NCI-H524 treated with DMSO at 0.1 percent for 48 hours (cell line): ENCODE measurements around the gene LIPF.
"Not testable (repeated sequence)": the region's sequence is repeated elsewhere in the genome, so short reads cannot be mapped to it uniquely, and the experiment has no call there.

Experiments used
- DNase-seq: peaks from one replicate; lab custom pipeline; 2025; lab: John Stamatoyannopoulos, UW

LIPF gene

DNA sequence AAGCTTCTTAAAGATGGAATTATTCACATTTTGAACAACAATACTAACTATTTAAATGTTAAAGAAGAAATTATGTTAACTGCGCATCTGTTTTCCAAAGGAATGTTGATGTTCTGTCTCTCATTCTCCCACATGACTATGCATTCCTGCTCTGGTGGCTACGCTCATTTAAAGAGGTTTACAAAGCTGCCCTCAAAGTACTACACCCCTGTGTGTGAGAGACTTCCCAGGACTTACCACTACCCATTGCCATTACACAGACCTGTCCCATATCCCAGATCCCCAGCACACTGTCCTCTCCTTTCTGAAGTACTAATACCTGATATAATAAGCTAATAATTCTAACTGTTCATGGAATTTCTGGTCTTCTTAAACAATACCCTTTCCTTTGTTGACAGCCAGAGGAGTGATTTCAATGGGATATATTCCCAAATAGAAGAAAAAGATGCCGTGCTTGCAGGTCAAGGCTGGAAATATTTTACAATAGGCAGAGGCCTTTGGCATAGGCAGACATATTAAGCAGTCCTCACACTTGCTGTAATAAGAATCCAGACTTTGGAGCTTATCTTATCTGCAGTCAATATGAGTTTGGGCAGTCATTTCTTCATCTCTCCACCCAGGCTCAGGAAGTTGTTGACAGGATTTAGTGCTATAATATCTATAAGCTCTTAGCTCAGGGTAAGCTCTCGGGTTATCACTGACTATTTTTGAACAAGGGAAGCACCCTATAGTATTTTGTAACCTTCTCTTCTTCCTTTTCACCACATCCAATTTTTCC is 12.2 kb downstream of the LIPF start:
- DNase-seq = no peak

DNA sequence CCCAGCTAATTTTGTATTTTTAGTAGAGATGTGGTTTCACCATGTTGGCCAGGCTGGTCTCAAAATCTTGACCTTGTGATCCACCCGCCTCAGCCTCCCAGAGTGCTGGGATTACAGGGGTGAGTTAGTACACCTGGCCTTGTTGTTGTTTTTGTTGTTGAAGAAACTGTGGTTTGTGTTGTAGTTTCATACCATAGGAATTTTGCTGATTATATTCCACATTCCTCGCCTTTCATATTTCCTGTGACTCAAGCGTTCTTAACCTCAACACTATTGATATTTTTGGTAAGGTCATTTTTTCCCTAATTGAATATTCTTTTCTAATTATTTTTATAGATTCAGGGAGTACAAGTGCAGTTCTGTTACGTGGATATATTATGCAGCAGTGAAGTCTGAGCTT is 16.7 kb downstream of the LIPF start:
- DNase-seq = no peak

DNA sequence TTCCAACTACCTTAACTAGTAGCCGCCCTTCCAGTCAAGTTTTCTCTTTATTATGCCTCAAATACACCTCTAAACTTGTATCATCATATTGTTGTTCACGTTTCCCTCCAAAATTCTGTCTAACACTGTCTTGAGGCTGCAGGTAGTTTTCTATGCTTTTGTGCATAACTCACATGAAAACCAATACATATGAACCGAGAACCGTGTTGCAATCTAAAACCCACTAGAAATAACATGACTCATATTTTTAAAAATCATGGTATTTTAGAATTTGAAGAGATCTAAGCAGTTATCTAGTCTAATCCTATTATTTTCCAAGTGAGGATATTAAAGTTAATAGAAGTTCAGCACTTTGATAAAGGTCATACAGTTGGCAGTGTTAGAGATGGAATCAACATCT is 18.2 kb downstream of the LIPF start:
- DNase-seq = no peak

DNA sequence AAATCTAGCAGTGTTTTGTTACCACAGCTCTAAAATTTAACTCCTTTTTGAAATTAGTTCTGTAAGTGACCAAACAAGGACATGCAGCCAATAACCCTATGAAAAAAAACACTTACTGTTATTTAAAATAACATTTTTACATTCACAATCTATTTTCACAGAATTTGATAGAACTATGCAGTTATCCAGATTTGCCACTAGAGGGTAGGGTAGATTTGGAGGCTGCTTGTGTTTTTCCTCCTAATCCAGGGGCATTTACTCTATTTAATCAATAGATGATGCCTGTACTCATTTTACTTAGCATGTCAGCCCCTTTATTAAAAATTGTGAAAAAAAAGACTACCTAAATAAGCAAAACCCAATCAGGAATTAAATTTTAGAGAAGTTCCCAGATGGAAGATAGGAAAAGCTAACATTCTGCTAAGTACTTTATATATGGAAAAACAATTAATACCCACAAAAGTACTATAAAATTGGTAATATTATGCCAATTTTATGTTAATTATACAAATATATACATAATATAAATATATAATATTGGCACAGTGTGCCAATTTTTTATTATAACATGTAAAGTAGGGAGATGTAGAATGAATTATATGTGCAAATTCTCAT is 23.7 kb downstream of the LIPF start:
- no peak for DNase-seq

DNA sequence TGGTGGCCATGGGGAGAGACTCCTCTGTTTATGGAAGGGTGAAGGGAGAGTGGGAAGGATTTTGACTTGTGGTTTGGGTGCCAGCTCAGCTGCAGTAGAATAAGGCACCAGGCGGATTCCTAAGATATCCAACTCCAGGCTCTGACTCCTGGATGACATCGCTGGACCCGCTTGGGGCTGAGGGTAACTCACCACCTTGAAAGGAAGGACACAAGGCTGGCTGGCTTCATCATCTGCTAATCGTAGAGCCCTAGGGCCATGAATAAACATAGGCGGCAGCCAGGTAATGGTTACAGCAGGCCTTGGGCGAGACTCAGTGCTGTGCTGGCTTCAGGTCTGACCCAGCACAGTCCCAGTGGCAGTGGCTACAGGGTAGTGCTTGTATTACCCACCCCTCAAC is 25.1 kb downstream of the LIPF start:
- DNase-seq = no peak

DNA sequence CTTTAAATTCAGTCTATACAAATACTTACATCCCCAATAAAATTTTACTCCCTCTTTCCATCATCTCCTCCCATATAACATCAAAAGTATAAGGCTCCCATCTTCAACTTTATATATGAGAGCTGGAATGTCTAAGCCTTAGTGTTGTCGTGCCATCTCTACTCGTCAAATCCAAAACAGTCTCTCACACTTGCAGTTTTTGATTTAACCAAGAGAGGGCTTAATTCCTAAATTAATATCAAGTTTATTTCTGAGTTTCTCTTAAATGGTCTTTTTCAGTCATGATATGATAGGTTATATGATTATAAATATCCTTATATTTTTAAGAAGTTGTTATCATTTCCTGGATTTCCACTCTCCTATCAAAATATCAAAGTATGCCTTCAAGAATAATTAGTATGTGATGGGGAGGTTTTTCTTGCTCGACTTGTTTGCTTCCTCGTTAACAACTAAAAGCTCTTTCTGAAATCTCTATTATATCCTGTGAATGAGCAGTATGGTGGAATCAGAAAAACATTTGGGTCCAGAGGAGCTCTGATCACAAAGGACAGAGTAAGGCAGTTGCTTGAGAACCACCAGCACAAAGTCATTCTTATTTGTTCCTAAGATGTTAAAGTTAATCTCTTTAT is 29.3 kb downstream of the LIPF start:
- DNase-seq = no peak

DNA sequence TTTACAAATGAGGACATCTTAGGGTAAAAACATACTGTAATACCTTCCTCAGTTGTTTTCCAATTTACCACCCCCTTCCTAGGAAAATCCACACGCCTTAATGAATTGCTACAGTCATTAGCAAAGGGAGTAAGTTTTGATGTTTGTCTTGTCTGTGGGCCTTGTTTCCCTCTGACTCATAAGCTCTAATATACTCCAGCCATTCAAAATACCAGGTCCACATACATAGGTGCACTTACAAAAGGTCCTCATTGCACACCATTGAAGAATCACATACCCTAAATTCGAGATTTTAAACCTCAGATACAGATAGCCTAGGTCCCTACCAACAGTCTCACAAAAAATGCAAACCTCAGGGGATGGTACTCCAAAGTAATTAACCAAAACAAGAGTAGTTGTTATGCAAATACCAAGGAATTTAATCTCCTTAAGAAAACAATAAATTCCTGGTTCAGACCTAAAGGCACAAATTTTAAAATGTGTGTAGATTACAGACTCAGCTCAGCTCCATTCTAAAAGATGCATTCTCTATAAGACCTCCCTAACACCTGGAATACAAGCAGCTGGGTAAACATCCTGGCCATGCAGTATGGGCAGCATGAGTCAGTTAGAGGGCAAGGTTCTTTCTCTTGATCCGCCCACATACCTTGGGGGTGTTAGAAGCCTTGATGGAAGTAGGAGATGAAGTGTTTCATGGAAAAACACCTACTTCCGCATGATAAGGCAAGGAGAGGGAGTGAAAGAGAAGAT is 38.8 kb downstream of the LIPF start:
- DNase-seq = no peak

DNA sequence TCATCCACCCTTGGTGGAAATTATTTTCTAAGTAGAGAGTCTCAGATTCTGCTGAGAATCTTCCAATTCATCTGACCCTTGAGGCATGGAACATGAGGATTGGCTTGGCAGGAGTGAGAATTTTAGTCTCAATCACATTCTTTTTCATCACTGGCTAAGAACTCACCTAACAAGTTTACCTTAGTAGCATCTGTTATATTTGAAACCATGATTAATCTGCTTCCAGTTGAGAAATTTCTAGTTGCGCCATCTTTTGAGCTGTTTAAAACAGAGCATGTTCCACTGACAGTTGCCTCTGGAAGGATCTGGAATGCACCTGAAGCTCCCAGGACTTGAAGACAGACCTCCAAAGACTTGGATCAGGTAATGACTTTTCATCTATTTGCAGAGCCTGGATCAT is 41.7 kb downstream of the LIPF start, which contains the start of gene LIPK:
TSS of gene LIPK (plus strand) at position 292 of the 400 bp plus-strand sequence. CDS start 18,295 bp downstream, outside the sequence.
- DNase-seq = no peak

DNA sequence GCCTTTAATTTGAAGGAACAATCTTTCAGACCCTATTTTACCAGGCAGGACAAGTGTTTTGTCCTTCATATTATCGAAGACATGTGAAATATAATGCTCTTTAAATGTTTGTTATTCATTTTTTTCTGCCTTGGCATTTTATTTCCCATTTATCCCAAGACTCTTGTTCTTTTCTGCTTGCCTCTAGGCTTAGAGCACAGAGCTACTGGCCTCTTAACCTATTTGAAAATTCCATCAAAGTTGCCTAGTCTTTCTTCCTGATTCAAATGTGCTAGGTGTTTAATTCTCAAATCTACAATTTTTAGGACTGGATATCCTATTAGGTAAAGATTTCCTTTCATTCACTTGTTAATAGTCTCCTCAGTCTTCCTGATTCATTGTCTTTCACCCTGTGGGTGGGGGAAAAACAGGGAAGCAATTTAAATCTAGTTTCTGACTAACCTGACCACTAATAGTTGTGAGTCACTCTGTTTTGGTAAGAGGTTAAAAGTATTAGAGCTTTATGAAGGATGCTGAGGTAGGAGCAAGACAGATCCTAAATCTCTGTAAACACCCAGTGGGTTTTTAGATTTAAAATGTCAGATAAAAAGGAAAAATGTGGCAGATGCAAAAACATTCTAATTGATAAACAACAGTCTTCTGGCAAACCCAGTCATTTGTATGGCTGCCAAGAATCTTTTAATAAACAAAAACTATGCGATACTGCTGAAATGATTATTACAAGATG is 43.4 kb downstream of the LIPF start:
- no peak for DNase-seq

DNA sequence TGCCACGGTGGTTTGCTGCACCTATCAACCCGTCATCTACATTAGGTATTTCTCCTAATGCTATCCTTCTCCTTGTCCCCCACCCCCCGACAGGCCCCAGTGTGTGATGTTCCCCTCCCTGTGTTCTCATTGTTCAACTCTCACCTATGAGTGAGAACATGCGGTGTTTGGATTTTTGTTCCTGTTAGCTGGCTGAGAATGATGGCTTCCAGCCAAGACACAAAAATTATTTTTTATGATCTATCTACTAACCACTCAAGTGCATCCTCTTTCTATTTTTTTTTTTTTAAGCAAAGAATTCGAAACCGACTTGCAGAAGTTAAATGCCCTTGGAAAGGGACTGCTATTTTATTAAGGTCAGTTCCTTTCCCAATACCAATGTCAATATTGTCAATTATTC is 45.1 kb downstream of the LIPF start:
- not testable (repeated sequence) for DNase-seq

DNA sequence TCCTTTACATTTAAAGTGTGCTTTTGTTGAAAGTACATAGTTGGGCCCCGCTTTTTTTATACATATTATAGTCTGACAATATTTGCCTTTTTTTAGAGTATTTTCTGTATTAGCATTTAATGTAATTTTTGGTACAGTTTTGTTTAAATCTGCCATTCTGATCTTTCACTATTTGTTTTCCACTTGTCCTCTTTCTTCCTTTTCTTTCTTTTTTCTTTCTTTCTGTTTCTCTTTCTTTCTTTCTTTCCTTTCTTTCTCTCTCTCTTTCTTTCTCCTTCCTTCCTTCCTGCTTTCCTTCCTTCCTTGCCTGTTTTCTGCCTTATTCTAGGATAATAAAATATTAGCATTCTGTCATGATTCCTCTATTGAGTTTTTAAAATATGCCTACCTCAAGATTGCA is 51.3 kb downstream of the LIPF start:
- no peak for DNase-seq

DNA sequence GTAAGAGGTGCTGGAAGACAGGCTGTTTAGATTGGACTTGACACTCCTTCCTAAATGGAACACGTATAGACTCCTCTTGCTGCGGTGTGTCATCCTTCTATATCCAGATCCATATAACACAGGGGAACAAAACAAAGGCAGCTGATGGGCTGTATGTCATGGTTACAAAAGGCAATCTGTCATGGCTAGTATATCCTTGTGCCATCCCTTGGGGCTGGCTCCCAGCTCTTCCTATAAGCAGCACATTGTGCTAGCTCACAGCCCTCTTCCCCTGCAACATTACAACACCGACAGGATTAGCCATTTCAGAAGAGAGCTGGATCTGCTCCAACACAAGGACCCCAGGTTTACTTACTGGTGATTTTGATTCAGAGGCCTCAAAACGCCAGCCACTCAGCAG is 57.1 kb downstream of the LIPF start:
- DNase-seq = no peak

DNA sequence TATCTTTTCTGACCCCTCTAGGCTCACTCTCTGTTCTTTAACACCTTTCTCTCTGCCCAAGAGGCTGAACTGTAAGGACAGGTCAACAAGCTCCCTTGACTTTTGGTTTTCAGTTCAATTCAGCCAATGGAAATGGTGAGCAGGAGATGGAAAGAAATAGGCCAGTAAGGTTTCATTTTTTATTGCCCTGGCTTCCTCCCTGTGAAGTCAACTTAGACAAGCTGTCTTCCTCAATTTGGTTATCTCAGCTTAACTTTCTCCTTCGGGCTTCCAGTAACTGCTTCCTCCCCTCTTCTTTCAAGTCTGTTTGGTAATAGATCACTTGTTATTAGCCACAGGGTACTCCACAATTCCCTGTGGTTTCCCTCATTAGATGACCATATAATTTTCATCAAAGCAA is 61.6 kb downstream of the LIPF start:
- DNase-seq = no peak

DNA sequence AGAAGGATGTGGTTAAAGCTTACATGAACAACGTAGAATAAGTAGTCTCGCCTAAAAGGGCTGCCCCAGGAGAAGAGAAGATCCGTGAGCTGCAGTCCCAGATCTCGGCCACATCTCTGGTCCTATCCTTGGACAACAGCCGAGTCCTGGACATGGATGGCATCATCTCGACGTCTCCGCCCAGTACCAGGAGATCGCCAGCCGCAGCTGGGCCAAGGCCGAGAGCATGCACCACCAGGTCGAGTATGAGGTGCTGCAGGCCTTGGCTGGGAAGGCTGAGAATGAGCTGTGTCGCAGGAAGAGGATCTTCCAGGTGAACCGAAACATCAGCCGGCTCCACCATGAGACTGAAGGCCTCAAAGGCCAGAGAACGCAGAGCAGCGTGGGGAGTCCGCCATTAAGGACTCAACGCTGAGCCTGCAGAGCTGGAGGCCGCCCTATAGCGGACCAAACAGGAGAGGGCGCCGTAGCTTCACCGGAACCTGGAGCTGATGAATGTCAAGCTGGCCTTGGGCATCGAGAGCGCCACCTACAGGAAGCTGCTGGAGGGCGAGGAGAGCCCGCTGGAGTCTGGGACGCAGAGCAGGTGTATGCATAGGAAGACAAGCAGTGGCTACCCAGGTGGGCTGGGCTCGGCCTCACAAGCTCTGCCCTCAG is 64.0 kb downstream of the LIPF start:
- DNase-seq = no peak
